AG10803 (cell line): ENCODE data around the gene SLCO1A2.

ENCODE experiments used
- DNase-seq: peaks from one replicate; pipeline ENCODE4 v3.0.0; 2010; ENCODE audit warnings: low read depth
- H3K4me3 ChIP-seq: 2 replicates; pipeline ENCODE4 v1.5.1; 2011; ENCODE audit warnings: mild to moderate bottlenecking, low read length, control low read depth
- CTCF ChIP-seq: conservative IDR thresholded peaks from 2 replicates; pipeline ENCODE4 v1.5.1; 2011; ENCODE audit warnings: mild to moderate bottlenecking, low read length, control low read depth, inconsistent platforms

The SLCO1A2 gene

GRCh38 chr12:21221778-21222177 lies 112.9 kb downstream of the SLCO1A2 start:
- H3K4me3 ChIP-seq: no peak overlapping the region
- no peak for TF ChIP-seq CTCF
- no peak for DNase-seq

DNA sequence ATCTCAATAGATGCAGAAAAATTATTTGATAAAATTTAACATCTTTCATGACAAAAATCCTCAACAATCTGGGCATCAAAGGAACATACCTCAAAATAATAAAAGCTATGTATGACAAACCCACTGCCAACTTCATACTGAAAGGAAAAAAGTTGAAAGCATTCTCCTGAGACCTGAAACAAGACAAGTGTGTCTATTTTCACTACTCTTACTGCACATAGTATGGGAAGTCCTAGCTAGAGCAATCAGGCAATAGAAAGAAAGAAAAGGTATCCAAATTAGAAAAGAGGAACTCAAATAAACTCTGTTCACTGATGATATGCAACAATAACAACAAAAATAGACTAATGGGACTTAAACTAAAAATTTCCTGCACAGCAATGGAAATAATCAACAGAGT lies 113.6 kb downstream of the SLCO1A2 start:
- no peak for DNase-seq
- TF ChIP-seq CTCF: no peak
- H3K4me3 ChIP-seq: no peak overlapping the region

- no peak for TF ChIP-seq CTCF
- H3K4me3 ChIP-seq: no peak overlapping the region
- no peak for DNase-seq
Measured at GRCh38 chr12:21220266-21220665, 114.5 kb downstream of the SLCO1A2 start.

GRCh38 chr12:21219206-21219605 lies 115.5 kb downstream of the SLCO1A2 start:
- no peak for TF ChIP-seq CTCF
- no peak for DNase-seq
- H3K4me3 ChIP-seq: no peak overlapping the region
